Glutamatergic neuron (in vitro differentiated cells): ENCODE measurements around the gene OR6K6. TPM values are rescaled to one million over a fixed set of nuclear protein-coding genes. Genes with fewer than 3 reads are reported as not detected.

Source experiments
- DNase-seq: peaks from one replicate; pipeline ENCODE4 v3.0.0; 2022
- H3K27ac Mint-ChIP-seq: one replicate; pipeline ENCODE4 v1.8.0; 2020; ENCODE audit warnings: mild to moderate bottlenecking, mixed read lengths, inconsistent platforms; ENCODE audit not compliant: unreplicated experiment
- H3K27me3 Mint-ChIP-seq: one replicate; pipeline ENCODE4 v1.8.0; 2020; ENCODE audit warnings: mild to moderate bottlenecking, moderate library complexity, mixed read lengths, inconsistent platforms; ENCODE audit not compliant: unreplicated experiment
- H3K36me3 Mint-ChIP-seq: one replicate; pipeline ENCODE4 v1.8.0; 2020; ENCODE audit warnings: mild to moderate bottlenecking, mixed read lengths, inconsistent platforms; ENCODE audit not compliant: unreplicated experiment
- H3K4me1 Mint-ChIP-seq: one replicate; pipeline ENCODE4 v1.8.0; 2020; ENCODE audit warnings: mild to moderate bottlenecking, low read depth, mixed read lengths, inconsistent platforms; ENCODE audit not compliant: unreplicated experiment
- H3K4me3 Mint-ChIP-seq: one replicate; pipeline ENCODE4 v1.8.0; 2020; ENCODE audit warnings: mild to moderate bottlenecking, mixed read lengths, inconsistent platforms; ENCODE audit not compliant: unreplicated experiment
- H3K9me3 Mint-ChIP-seq: one replicate; pipeline ENCODE4 v1.8.0; 2020; ENCODE audit warnings: mild to moderate bottlenecking, moderate library complexity, mixed read lengths, inconsistent platforms; ENCODE audit not compliant: unreplicated experiment
- CTCF ChIP-seq: fragments of 200-600 bp; sonication (generic); IDR thresholded peaks from one replicate; pipeline ENCODE4 v1.5.0; 2021; ENCODE audit not compliant: partially characterized antibody, unreplicated experiment
- long read RNA-seq: library from polyadenylated mRNA; unstranded; transcript quantifications from one replicate; pipeline ENCODE4 v2.0.0, GENCODE V29; 2020; ENCODE audit not compliant: unreplicated experiment
- total RNA-seq: library from RNA; stranded (reverse); fragmentation: NEBNext Ultra II Directional; extraction: Animal tissue kit (Norgen Biotek cat#: 25700); gene quantifications from one replicate; pipeline ENCODE4 v1.2.1, GENCODE V29; 2021; ENCODE audit not compliant: unreplicated experiment

Gene OR6K6
- not detected for total RNA-seq
- long read RNA-seq: 0 reads

- no peak within 1 kb of the TSS for H3K4me3 Mint-ChIP-seq
- H3K36me3 Mint-ChIP-seq: no peaks in the 10 kb centered on the region
- H3K9me3 Mint-ChIP-seq: no peaks in the 10 kb centered on the region
- DNase-seq: no peak
- no peaks in the 10 kb centered on the region for H3K4me1 Mint-ChIP-seq
- peaks cover 3% of the 10 kb centered on the region for H3K27me3 Mint-ChIP-seq
- H3K27ac Mint-ChIP-seq: no peak within 1 kb of the TSS
- TF ChIP-seq CTCF: no peak
These were observed at the start of gene OR6K6 for GRCh38 chr1:158754420-158754819. OR6K6 (plus strand) TSS chr1:158754720; CDS start chr1:158754888, 168 bp downstream.

GRCh38 chr1:158706096-158706495 is 48.4 kb upstream of the OR6K6 start:
- Mint-ChIP-seq H3K27me3 (no peaks in the 10 kb centered on the region), H3K4me1 (no peaks in the 10 kb centered on the region), H3K4me3 (no peak overlapping the region), H3K9me3 (no peaks in the 10 kb centered on the region), H3K36me3 (no peaks in the 10 kb centered on the region), H3K27ac (no peak overlapping the region)
- TF ChIP-seq CTCF: no peak
- DNase-seq: no peak

GRCh38 chr1:158711098-158711497 is 43.4 kb upstream of the OR6K6 start:
- TF ChIP-seq CTCF: no peak
- H3K4me3 Mint-ChIP-seq: no peak overlapping the region
- H3K4me1 Mint-ChIP-seq: no peaks in the 10 kb centered on the region
- no peak for DNase-seq
- no peaks in the 10 kb centered on the region for H3K36me3 Mint-ChIP-seq
- no peaks in the 10 kb centered on the region for H3K27me3 Mint-ChIP-seq
- no peaks in the 10 kb centered on the region for H3K9me3 Mint-ChIP-seq
- H3K27ac Mint-ChIP-seq: no peak overlapping the region

- H3K27ac Mint-ChIP-seq: no peak overlapping the region
These were observed 39.8 kb upstream of the OR6K6 start for GRCh38 chr1:158714754-158715153.

GRCh38 chr1:158716335-158716734 is 38.2 kb upstream of the OR6K6 start:
- no peak for DNase-seq
- TF ChIP-seq CTCF: no peak
- H3K4me3 Mint-ChIP-seq: no peak overlapping the region
- no peaks in the 10 kb centered on the region for H3K4me1 Mint-ChIP-seq
- H3K9me3 Mint-ChIP-seq: no peaks in the 10 kb centered on the region
- no peaks in the 10 kb centered on the region for H3K27me3 Mint-ChIP-seq
- no peak overlapping the region for H3K27ac Mint-ChIP-seq
- no peaks in the 10 kb centered on the region for H3K36me3 Mint-ChIP-seq

More at GRCh38 chr1:158714754-158715153, 39.8 kb upstream of the OR6K6 start:
- no peaks in the 10 kb centered on the region for H3K9me3 Mint-ChIP-seq
- H3K4me3 Mint-ChIP-seq: no peak overlapping the region
- H3K4me1 Mint-ChIP-seq: no peaks in the 10 kb centered on the region
- TF ChIP-seq CTCF: no peak
- no peak for DNase-seq
- H3K36me3 Mint-ChIP-seq: no peaks in the 10 kb centered on the region
- H3K27me3 Mint-ChIP-seq: no peaks in the 10 kb centered on the region
